NOMO-1 (cell line): ENCODE results near the gene FBXL7.

Source experiments
- DNase-seq, 2 experiments: peaks; one replicate each; lab custom pipeline; 2025; ENCODE audit not compliant: unreplicated experiment in 2 of 2; lab: John Stamatoyannopoulos, UW

Gene FBXL7

GRCh38 chr5:15794052-15794985, 294.3 kb downstream of the FBXL7 start:
- DNase-seq = no peak

DNA sequence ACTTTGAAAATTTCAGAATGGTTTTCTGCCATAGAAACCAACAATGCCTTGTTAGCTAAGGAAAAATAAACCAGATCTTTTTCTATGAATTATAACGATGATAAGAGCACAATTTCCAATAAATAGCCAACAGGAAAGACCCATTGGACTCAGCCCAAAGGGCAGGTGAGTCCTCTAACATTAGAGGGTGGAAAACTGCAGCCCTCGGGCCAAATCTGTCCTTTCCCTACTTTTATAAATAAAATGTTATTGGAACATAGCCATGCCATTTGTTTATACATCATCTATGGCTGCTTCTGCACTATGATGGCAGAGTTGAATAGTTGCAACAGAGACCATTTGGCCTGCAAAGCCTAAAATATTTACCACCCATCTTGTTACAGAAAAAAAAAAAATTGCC, 296.1 kb downstream of the FBXL7 start:
- DNase-seq = no peak

GRCh38 chr5:15796557-15796956, 296.6 kb downstream of the FBXL7 start:
- no peak for DNase-seq

GRCh38 chr5:15797116-15797515, 297.1 kb downstream of the FBXL7 start:
- DNase-seq = no peak

- DNase-seq = no peak
These were observed 298.0 kb downstream of the FBXL7 start for GRCh38 chr5:15798006-15798405.

DNA sequence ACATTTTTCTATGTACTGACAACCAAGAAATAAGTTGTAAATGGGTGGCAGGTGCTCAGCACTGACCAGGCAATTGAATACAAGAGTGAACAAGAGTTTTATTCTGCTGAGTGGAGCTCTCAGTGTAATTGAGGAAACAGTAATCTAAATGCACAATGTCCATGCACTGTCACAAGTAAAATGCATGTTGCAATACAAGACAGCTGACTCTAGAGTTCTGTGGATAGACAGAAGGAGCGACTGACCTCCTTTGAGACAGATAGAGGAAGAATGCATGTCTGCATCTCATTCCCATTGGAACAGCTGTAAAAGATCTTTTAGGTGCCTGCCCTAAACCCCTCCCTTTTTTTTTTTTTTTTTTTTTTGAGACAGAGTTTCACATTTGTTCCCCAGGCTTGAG, 299.0 kb downstream of the FBXL7 start:
- no peak for DNase-seq

- no peak for DNase-seq
These were observed 299.6 kb downstream of the FBXL7 start for GRCh38 chr5:15799612-15800011.

GRCh38 chr5:15803280-15803679, 303.3 kb downstream of the FBXL7 start:
- DNase-seq = no peak

- DNase-seq = no peak
These were observed 306.6 kb downstream of the FBXL7 start for GRCh38 chr5:15806613-15807012.

- DNase-seq = no peak
These were observed 307.3 kb downstream of the FBXL7 start for GRCh38 chr5:15807248-15807647.

- no peak for DNase-seq
These were observed 307.9 kb downstream of the FBXL7 start for GRCh38 chr5:15807871-15808270.

DNA sequence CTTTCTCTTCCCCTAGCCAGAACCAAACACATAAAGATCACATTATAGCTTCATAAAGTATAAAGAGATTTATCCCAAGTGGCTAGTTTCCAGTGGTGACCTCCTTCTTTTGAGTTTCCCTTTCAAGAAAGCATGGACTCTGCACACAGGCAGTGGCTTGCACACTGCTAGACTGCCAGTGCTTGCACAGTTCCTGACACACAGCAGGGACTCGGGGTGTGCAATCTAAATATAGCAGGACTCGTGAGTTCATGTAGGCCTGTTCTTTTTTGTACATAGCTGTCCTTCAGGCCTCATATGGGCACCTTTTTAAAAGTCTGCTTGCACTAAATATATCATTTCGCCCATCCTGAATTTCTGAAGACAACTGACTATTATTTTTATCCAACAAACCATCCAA, 308.6 kb downstream of the FBXL7 start:
- no peak for DNase-seq

DNA sequence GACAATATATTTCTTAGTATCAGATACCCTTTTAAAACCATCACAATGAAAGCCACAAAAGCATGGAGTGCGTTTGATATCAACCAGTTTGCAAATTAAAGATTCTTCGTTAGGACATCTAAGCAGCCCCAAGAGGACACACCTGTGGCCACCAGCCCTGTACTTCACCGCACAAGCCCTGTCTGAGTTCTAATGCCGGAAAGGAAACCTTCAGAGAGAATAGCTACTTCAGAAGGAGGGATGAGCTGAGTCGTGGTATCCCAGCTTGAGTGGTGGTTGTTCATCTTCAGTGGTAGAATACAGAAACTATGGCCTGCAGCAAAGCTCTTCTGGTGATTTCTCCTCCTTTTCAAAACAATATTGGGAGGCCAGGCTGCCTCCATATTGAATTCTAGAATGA, 319.6 kb downstream of the FBXL7 start:
- DNase-seq = no peak

- no peak for DNase-seq
These were observed 321.5 kb downstream of the FBXL7 start for GRCh38 chr5:15821506-15821905.

DNA sequence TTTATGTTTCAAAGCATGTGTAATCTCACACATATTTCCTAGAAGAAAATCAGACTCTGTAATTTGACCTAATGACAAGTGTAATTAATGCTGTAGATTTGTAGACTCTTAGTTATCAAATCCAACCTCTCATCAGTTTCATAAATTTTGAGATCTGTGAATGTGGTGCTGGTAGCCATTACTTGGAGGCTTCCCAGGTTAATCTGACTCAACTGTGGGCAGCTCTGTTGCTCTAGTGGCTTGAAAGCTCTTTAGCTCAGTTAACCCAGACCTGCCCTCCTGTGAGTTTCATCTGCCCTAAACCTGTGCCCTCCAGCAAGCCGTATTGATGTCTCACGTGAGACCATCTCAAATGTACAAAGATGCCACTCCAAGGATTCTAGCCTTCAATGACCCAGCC, 323.4 kb downstream of the FBXL7 start:
- DNase-seq = no peak

DNA sequence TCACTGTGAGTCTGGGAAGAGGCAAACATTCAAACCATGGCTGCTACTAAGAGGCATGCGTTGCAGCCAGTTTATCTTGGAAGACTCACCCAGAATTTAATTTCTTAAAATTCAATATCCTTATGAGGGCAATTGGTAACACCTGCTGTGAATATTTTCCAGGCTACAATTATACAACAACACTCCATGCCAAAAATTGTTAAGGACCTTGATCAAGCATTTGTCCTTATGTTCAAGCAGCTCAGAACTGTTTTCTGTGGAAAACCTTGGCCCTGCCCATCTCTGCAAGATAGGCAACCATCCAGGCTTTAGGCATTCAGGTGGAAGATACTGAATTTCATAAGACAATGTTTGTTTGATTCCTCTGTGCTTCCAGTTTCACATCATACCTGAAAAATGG, 327.8 kb downstream of the FBXL7 start:
- no peak for DNase-seq

GRCh38 chr5:15831408-15831807, 331.4 kb downstream of the FBXL7 start:
- no peak for DNase-seq

DNA sequence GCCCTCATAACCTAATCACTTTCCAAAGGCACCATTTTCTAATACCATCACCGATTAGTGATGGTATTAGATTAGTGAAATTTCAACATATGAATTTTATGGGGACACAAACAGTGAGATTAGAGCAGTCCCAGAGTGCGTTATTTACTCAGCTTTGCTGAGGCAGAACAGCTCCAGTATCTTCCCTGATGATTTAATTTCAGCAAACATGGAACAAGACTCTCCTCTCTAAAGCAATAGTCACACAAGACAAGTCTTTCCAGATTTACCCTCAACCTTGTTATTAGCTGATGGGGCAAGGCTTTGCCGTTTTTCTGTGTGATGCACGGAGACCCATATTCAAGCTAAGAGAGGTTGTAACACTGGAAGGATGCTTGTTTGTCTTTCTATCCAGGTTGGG, 333.4 kb downstream of the FBXL7 start:
- no peak for DNase-seq

GRCh38 chr5:15834596-15835245, 334.7 kb downstream of the FBXL7 start:
- no peak for DNase-seq

- no peak for DNase-seq
These were observed 335.5 kb downstream of the FBXL7 start for GRCh38 chr5:15835514-15835913.

DNA sequence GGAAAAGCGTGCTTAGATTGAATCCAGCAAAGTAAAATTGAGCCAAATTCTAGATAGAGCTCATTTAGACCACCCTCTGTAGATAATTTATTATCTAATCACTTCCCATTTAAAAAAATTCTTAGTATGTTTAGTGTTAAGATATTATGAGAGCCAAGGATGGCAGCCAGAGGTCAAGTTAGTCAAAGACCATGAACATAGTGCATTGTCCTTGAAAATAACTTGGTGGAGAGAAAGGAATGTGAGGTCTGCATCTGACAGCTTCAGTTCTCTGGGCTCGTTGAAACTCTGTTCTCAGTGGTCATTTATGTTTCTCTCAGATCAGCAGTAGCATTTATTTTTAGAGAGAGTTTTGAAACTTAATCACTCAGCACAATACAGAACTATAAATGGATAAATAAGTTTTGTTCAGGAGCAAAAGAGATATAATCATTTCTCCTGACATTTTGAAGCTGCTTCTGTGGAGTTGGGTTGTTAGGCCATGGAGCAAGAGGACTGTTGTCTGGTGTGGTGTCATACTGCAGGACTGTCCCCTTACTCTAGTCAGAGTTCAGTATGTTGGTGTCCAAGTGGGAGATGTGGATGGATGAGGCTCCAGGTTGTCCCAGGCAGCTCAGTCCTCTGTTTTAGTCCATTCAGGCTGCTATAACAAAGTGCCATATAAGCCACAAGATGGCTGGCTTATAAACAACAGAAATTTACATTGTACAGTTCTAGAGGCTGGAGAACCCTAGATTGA, 337.7 kb downstream of the FBXL7 start:
- no peak for DNase-seq

- no peak for DNase-seq
These were observed 344.3 kb downstream of the FBXL7 start for GRCh38 chr5:15844253-15844652.
